T-helper 2 cell (primary cell): Measurements from ENCODE around the gene FOXB1.

Source experiments
- DNase-seq, 5 experiments: peaks; one replicate each; pipeline versions ENCODE4 v3.0.0 to v3.0.0-alpha.2; 2012 to 2022

The FOXB1 gene

DNA sequence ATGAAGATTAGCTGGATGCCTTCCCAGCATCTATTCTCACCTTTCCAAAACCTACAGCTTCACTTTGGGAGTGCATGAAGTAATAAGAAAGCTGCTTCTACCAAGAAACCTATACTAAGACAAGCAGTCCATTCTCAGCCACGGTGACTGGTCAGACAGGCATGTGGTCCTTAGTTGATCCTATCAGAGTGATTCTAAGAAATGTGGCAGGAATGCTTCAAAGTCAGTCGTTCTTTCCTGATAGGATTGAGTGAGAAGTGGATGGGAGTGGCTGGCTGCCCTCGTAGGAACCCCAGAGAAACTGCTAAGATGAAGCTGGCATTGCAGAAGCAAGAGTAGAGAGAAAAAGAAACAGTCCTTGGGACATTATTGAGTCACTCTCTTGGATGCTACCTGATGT is 16.6 kb downstream of the FOXB1 start:
- no peak for DNase-seq

DNA sequence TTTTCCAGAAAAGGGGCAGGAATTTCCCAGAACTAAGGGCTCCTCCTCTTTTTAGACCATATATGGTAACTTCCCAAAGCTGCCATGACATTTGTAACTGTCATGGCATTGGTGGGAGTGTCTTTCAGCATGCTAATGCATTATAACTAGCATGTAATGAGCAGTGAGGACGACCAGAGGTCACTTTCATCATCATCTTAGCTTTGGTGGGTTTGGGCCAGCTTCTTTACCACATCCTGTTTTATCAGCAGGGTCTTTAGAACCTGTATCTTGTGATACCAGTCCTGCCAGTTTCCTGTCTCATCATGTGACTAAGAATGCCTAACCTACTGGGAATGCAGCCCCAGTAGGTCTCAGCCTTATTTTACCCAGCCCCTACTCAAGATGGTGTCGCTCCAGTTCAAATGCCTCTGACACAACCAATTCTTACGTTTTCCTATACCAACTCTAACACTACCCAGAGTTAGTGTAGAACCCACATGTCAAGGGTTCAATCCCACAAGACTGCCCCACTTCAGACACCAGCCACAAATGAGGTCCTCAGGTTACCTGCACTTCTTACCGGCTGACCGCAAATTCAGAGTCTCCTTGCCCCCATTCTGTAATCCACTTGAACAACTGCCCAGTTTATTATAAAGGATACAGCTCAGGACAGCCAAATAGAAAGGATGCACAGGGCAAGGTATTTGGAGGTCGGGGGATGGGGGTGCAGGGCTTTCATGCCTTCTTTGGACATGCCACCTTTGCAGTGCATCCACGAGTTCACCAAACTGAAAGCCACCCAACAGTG is 17.7 kb downstream of the FOXB1 start:
- DNase-seq, result no peak

DNA sequence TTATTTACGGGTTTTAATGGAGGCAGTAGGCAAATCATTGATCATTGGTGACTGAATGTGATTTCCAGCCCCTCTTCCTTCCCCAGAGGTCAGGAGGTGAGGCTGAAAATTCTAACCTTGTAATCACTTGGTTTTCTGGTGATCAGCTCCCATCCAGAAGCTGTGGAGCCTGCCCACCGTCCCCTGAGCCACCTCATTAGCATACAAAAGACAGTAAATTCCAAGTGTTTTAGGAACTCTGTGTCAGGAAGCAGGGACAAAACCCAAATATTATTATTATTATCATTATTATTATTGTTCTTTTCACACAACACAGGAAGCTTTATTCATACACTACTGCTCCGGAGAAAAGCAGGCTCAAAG is 18.2 kb downstream of the FOXB1 start:
- DNase-seq, result no peak

- DNase-seq, result no peak
Observed at GRCh38 chr15:60026555-60026954, 22.4 kb downstream of the FOXB1 start.

DNA sequence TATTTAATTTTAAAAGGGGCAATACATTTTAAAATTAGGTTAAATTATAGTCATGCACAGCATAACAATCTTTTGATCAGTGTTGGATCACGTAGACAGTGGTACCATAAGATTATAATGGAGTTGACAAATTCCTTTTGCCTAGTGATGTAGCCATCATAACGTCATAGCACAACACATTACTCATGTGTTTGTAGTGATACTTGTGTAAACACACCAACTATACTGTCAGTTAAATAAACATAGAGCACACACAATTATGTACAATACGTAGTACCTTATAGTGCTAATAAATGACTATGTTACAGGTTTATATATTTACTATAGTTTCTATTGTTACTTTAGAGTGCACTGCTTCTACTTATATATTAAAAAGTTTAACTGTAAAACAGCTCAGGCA is 31.2 kb downstream of the FOXB1 start:
- no peak for DNase-seq

- DNase-seq, result no peak
Observed at GRCh38 chr15:60039316-60039715, 35.2 kb downstream of the FOXB1 start.

DNA sequence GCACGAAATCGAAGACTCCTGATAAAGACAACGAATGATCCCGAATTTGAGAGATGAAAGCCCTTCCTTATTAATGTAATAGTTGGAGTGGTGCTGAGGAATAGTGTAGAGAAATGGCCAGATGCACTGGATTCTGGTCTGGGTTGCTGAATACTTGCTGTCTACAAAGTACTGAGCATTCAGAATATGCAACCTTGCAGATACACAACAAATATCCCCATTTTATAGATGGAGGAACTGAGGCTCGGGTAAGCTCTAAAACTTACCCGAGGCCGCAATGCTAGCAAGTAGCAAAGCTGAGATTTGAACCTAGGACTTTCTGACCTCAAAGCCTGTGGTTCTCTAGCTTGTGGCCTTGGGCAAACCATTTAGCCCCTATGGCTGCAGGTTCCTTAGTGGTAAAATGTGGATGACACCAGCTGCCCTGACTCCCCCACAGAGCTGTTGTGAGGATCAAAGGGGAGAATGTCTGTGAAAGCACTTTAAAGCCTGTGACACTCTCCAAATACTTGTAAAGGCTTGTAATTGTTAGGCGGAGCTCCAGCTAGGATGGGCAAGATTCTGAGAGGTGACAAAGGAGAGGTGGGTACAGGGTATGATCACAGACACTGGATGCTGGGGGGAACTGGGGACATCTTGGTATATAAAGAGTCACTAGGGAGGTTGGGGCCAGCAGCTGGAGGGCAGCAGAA is 39.8 kb downstream of the FOXB1 start:
- no peak for DNase-seq

DNA sequence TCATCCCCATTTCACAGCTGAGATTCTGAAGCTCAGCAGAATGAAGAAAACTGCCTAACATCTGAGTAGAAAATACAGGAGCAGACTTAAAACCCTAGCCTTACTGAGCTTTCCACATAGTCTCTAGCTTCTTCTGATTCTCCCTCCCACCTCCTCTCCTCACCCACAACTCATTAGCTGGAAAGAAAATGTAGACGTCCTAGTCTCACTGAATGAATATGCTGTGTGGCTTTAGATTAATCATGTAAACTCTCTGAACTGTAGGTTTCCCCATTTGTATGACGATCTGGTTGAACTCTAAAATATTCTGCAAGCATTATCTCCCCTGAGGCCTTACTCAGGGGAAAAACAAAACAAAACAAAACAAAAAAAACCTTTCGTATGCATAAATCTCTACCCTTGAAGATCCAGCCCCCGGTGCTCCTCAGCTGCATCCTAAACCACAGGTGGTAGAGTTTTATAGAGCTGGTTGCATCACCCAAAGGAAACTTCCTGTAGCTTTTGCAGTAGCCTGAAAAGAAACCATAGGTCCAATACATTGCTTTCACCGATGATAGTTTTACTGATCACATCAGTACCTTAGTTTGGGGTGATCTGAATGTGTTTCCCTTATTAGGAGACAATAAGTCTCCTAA is 40.6 kb downstream of the FOXB1 start:
- DNase-seq, result peak in 1 of 5 experiments; percentile 86

- no peak for DNase-seq
Observed at GRCh38 chr15:60047701-60048100, 43.6 kb downstream of the FOXB1 start.

GRCh38 chr15:60049948-60050347 is 45.8 kb downstream of the FOXB1 start:
- no peak for DNase-seq

GRCh38 chr15:60052796-60053195 is 48.7 kb downstream of the FOXB1 start:
- no peak for DNase-seq

DNA sequence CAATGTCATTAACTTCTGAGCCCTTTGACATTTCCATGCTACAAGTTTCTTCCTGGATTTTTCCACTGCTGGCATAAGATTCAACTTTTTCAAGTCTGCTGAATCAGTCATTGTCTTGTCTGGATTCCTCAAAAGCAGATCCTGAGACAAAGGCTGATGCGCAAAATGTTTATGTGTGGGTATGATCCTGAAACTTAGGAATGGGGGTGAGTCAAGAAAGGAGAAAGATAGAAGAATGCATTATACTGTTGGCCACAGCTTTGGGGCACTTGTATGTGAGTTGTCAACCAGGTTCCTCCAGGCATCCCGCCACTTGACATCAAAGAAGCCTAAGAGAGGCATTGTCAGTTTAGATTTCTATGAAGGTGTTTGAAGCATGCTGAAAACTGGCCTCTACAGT is 50.4 kb downstream of the FOXB1 start:
- DNase-seq, result no peak
